HG03565 (cell line): ENCODE results near the gene TMEM222.
"Not testable (repeated sequence)": the region's sequence is repeated elsewhere in the genome, so short reads cannot be mapped to it uniquely, and the experiment has no call there.

ENCODE experiments used
- ATAC-seq: cut with Tn5 transposase; IDR thresholded peaks from one replicate; pipeline ENCODE4 v1.9.1; 2021; ENCODE audit warnings: mild to moderate bottlenecking, moderate library complexity; ENCODE audit not compliant: unreplicated experiment

TMEM222 gene

DNA sequence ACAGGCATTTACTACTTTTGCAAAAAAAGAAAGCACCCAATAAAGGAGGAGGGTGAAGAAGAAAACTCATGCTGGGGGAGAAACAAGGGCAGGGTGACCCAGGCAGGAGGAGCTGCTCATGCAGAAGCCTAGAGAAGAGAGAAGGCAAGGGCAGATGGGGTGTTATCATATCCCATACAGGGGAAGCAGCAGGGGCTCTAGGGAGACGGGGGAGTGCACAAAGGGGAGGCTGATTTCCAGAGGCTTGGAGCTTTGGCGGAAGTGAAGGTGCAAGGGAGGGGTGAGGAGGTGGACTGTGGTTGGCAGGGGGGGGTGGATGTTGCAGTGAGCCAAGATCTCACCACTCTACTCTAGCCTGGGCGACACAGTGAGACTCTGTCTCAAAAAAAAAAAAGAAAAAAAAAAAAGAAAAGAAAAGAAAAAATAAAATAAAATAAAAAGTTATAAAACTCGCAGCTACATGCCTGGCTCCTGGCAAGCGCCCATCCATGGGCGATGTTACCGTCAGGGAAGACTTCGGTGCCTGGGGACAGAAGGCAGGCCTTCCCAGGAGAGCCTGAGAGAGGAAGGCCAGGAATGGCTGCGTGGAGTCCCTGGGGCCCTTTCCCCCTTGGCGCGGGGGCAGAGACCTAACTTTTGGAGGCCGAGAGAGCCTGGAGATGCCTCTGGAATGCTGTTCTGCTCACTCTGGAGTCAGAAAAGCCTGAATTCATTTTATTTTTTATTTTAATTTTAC lies 56.0 kb downstream of the TMEM222 start:
- no peak for ATAC-seq

GRCh38 chr1:27379564-27380122 lies 57.7 kb downstream of the TMEM222 start:
- ATAC-seq = no peak

DNA sequence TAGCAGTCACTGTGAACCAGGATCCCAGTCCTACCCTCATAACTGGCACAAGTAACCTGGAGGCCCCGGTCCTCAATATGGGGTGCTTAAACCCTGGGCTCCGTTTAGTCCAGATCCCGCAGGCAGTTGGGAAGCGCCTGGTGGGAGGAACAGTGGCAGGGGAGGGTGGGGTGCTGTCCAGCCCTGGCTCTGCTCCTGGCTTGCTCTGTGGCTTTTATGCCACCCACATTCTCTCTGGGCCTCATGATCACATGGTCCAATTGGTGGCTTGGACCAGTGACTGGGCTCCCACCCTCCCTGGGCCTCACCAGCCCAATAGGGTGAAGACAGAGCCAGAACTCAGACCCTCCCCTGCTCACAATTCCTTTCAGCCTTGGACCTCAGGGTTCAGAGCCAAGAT lies 58.3 kb downstream of the TMEM222 start:
- no peak for ATAC-seq

DNA sequence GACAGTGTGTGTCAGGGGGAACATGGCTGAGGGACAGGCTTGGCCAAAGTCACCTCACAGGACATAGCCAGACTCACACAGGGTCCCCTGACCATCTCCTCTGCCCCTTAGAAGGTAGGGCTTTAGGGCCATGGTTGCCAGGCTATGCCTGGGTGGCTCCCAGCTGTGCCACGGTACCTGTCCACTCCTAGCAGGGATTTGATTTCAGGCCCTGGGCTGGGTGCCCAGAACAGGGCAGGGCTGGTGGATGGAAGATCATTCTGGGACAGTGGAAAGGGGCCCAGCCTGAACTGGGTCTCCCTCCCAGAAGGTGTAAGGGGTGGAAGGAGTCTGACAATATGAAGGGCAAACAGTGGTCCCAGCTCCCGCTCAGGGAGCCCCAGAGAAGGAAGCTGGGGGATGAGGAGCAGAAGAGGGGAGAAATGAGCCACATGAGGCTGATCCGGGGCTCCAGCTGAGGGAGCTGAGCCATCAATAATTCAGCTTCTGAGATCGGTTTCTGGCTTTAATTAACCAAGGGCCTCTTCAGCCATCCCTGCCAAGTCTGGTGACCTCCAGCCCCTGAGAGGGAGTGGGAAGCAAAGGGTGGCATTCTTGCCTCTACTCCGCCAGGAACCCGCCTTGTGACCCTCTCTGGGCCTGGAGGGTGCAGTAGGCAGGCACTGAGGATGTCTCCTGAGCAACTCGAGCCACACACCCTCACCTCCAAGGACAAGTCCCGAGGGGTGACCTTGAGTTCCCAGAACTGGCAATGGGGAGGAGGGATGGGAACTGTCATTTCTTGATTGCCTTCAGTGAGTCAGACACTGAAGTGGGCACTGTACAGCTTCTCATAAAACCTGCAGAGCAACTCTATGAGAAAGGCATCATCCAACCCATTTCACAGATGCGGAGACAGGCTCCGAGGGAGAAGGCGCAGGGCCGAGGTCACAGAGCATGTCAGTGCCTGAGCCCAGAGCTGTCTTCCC lies 59.1 kb downstream of the TMEM222 start:
- no peak for ATAC-seq

DNA sequence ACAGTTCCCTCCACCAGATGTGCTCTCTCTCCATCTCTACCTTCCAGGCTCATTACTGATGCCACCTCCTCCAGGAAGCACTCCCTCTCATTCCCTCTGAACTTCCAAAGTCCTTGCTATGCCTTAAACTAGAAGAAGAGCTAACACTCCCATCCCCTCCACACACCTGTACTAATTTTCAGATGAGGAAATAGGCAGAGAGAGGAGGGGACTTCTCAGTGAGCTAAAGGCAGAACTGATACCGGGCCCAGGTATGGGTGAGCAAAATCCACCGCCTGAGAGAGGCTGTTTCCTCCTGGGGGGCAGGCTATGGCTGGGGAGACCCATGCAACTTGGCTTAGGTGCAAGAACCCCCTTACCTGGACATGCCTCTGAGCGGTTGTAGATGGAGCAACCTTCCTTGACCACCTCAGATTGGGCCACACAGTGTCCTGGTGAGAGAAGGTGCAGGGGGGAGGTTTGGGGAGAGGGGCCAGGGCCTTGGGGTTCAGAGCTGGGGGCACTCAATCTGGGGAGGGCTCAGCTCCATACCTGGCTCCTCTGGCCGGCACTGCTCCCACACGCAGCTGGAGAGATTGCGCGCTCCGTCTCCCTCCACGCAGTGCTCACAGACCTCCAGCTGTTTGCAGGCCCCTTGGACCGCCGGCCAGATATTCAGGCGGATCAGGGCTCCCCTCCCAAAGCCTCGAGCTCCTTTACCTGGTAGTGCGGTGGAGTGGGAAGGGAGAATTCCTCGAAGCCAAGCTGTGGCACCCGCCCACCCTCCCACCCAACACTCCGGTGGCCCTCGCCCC lies 60.2 kb downstream of the TMEM222 start:
- ATAC-seq = no peak

GRCh38 chr1:27383039-27383605 lies 61.2 kb downstream of the TMEM222 start, which contains the start of gene CD164L2:
CD164L2 (minus strand) TSS chr1:27383333; CDS start chr1:27383239, 94 bp downstream.
- no peak for ATAC-seq

DNA sequence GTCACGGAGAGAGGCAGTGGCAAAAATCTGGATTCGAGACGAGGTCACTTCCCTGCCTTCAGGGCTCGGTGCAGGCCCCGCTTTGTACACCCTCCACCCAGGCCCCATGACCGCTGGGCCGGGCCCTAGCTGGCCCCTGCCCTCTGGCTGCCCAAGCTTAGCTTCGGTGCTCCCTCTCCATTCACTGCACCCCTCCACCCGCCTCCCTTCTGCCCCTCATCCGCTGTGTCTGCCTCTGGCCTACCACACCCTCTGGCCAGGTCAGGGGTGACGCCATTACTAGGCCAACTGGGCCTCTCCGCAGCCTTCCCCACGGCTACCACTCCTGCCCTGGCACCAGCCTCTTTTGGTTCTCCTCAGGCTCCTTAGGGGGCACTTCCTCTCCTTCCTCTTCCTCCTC lies 61.7 kb downstream of the TMEM222 start:
- ATAC-seq = no peak

- not testable (repeated sequence) for ATAC-seq
These were observed 62.8 kb downstream of the TMEM222 start for GRCh38 chr1:27384797-27385196.
